Kidney epithelial cell (primary cell): Measurements from ENCODE around the gene TCEAL9. TPM values are rescaled to one million over a fixed set of nuclear protein-coding genes. Genes with fewer than 3 reads are reported as not detected.

ENCODE experiments used
- DNase-seq: peaks from one replicate; pipeline ENCODE4 v3.0.0-alpha.2; 2010; ENCODE audit warnings: low read depth
- H3K27me3 ChIP-seq: 2 replicates; pipeline ENCODE4 v1.6.0; 2011; ENCODE audit warnings: low read length; ENCODE audit not compliant: control insufficient read depth, insufficient read depth
- H3K36me3 ChIP-seq: 2 replicates; pipeline ENCODE4 v1.5.1; 2011; ENCODE audit warnings: low read length; ENCODE audit not compliant: control insufficient read depth, insufficient read depth
- H3K4me3 ChIP-seq: 2 replicates; pipeline ENCODE4 v1.5.1; 2011; ENCODE audit warnings: low read depth, mild to moderate bottlenecking, control low read depth, low read length
- CTCF ChIP-seq: IDR thresholded peaks from 2 replicates; pipeline ENCODE4 v1.5.1; 2011; ENCODE audit warnings: mild to moderate bottlenecking, moderate library complexity, low read length, control low read depth, inconsistent platforms; ENCODE audit not compliant: insufficient read depth, poor library complexity, severe bottlenecking
- total RNA-seq: library from RNA; depleted of rRNA; stranded (reverse); fragments of >200 nt; gene quantifications from 2 replicates; pipeline ENCODE4 v1.2.3, GENCODE V29; 2015

The TCEAL9 gene
- 99.1 and 154 TPM in 2 replicates for total RNA-seq

- DNase-seq, result peak; percentile 16
- TF ChIP-seq CTCF, result no peak
- no peaks in the 10 kb centered on the region for H3K36me3 ChIP-seq
- H3K27me3 ChIP-seq, result no peaks in the 10 kb centered on the region
- H3K4me3 ChIP-seq, result peak within 1 kb of the TSS; percentile 90
Observed at GRCh38 chrX:103356130-103356798, at the start of gene TCEAL9. TCEAL9 (plus strand) TSS chrX:103356506; CDS start chrX:103357685, 1,179 bp downstream.

- Histone ChIP-seq H3K36me3 (no peaks in the 10 kb centered on the region), H3K27me3 (peaks cover 2% of the 10 kb centered on the region), H3K4me3 (peak overlapping the region; percentile 67)
- no peak for DNase-seq
- no peak for TF ChIP-seq CTCF
Observed at GRCh38 chrX:103309860-103310554, 46.3 kb upstream of the TCEAL9 start.

GRCh38 chrX:103310555-103311398, 45.5 kb upstream of the TCEAL9 start, which contains the start of gene BEX2:
BEX2 (minus strand) TSS chrX:103310990; CDS start chrX:103309976, 1,014 bp downstream.
- Histone ChIP-seq H3K4me3 (peak within 1 kb of the TSS; percentile 67), H3K27me3 (peaks cover 2% of the 10 kb centered on the region), H3K36me3 (no peaks in the 10 kb centered on the region)
- peak; percentile 16 for DNase-seq
- no peak for TF ChIP-seq CTCF

- DNase-seq, result no peak
- no peak overlapping the region for H3K4me3 ChIP-seq
- H3K27me3 ChIP-seq, result peaks cover 2% of the 10 kb centered on the region
- no peaks in the 10 kb centered on the region for H3K36me3 ChIP-seq
- no peak for TF ChIP-seq CTCF
Observed at GRCh38 chrX:103311399-103311780, 44.9 kb upstream of the TCEAL9 start.

GRCh38 chrX:103329991-103330390, 26.3 kb upstream of the TCEAL9 start, which contains the start of gene TCEAL7:
TCEAL7 (plus strand) TSS chrX:103330239; CDS start chrX:103331404, 1,165 bp downstream.
- peak within 1 kb of the TSS; percentile 37 for H3K4me3 ChIP-seq
- H3K27me3 ChIP-seq, result no peaks in the 10 kb centered on the region
- no peaks in the 10 kb centered on the region for H3K36me3 ChIP-seq
- no peak for DNase-seq
- no peak for TF ChIP-seq CTCF
